GM21447 (cell line): ENCODE results near the gene SMARCD1.

ENCODE experiments used
- ATAC-seq: cut with Tn5 transposase; IDR thresholded peaks from one replicate; pipeline ENCODE4 v1.9.1; 2021; ENCODE audit not compliant: unreplicated experiment

Gene SMARCD1

DNA sequence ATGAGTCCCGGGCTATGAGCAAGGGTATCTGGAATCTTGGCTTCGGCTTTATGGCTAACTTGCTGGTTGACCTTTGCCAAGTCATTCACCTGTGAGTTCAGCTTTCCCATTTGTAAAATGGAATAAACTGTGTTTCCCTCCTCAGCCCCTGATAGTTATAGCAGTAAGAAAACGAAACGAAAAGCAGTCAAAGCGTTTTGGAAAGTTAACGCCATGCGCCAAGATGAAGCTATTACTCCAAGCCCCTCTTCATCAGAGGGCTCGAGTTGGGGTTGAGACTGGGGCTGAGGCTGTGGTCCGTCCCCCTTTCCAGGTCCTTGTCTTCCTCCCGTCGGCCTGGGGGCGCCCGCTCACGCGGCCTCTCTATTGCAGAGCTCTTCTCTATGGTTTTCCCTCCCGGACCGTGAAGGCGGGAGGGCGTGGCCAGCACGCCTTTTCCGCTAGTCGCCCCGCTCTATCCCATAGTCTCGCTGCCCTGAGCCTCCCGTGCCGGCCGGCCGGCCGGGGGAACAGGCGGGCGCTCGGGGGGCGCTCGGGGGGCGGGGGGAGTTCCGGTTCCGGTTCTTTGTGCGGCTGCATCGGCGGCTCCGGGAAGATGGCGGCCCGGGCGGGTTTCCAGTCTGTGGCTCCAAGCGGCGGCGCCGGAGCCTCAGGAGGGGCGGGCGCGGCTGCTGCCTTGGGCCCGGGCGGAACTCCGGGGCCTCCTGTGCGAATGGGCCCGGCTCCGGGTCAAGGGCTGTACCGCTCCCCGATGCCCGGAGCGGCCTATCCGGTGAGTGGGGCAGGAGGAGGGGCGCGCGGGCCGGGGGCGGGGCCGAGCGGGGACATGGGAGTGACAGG, at the start of gene SMARCD1:
SMARCD1 (plus strand) TSS at position 568 of the 840 bp plus-strand sequence; CDS start at position 596, 28 bp downstream.
- peak; percentile 80 for ATAC-seq

- ATAC-seq, result no peak
Measured at GRCh38 chr12:50038336-50038735, 46.8 kb upstream of the SMARCD1 start.

DNA sequence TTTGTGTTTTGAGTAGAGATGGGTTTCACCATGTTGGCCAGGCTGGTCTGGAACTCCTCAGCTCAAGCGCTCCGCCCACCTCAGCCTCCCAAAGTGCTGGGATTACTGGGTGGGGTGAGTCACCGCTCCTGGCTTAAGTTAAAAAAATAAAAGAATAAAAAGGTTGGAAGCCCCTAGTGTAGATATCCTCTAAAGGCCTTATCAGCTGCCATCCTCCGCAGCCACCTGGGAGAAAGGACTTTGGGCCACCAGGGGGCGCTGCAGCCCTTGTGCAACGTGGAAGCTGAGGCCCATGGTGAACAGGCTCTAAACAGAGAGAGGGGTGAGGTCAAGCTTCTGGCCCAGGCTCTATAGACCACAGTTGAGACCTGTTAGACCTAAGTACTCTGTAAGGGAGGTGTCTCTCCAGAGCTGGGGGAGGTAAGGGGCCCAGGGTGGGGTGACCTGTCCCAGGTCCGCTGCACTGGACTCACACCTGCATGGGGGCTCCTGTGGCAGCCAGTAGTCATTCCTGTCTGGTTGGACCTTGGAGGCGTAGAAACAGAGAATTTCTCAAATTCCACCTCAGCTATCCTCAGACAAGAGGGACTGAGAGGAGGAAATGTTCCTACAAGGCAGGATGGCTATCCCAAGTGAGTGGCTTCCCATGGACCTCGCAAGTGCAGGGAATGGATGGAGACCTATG, 45.8 kb upstream of the SMARCD1 start:
- no peak for ATAC-seq

- ATAC-seq, result no peak
Measured at GRCh38 chr12:50040657-50041056, 44.5 kb upstream of the SMARCD1 start.

DNA sequence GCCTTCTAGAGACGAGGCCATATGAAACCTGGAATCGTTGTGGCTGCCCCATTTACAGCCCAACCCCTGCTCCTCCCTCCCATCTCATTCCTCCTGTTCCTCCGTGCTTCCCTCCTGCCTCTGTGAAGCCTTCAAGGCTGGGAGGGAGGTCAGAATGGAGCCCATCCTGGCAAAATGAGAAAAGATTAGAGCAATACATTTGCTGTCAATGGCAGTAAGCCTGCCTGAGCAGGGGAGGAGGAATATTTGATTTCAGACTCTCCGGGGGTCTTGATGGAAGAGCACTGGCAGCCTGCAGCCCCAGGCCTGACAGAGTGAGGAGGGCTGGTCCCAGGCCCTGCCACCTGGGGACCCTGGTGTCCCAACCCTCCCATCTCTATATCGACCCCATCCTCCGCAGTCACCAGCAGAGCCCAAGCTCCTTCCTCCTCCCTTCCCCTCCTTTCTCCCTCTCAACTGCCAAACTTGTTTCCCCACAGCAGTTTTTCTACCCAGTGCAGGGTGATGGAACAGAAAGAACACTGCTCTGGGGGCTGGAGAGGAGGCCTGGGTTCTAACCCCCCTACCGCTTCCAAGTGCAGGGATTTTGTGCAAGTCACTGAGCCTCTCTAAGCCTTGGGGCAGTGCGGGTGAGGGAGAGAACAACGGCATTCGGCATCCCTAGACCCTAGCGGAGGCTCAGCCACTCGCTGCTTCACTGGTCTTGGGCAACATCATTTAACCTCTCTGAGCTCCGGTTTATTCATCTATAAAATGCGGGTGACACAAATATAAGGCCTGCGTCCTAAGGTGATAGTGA, 43.9 kb upstream of the SMARCD1 start:
- ATAC-seq, result no peak

GRCh38 chr12:50041962-50042361, 43.2 kb upstream of the SMARCD1 start:
- no peak for ATAC-seq

GRCh38 chr12:50042693-50043092, 42.4 kb upstream of the SMARCD1 start:
- no peak for ATAC-seq

GRCh38 chr12:50043308-50043707, 41.8 kb upstream of the SMARCD1 start:
- no peak for ATAC-seq

DNA sequence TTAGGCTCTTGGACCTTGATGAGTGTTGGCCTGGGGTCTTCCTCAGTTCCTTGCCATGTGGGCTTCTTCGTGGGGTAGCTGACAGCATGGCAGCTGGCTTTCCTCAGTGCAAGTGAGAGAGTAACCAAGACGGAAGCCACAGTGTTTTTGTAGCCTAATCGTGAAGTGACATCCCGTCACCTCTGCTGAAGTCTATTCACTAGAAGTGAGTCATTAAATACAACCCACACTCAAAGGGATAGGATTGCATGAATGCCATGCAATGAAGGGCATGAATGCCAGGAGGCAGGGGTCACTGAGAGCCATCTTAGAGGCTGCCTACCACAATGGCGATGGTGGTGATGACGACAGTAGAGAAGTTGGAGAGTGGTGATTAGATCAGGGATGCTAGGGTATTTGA, 41.3 kb upstream of the SMARCD1 start:
- ATAC-seq, result no peak

- no peak for ATAC-seq
Measured at GRCh38 chr12:50047693-50048250, 37.4 kb upstream of the SMARCD1 start.

GRCh38 chr12:50049254-50050118, 35.7 kb upstream of the SMARCD1 start:
- ATAC-seq, result no peak

- ATAC-seq, result no peak
Measured at GRCh38 chr12:50050119-50050385, 35.1 kb upstream of the SMARCD1 start.

- ATAC-seq, result no peak
Measured at GRCh38 chr12:50050410-50051098, 34.6 kb upstream of the SMARCD1 start.

- ATAC-seq, result no peak
Measured at GRCh38 chr12:50051101-50051806, 33.9 kb upstream of the SMARCD1 start.

- no peak for ATAC-seq
Measured at GRCh38 chr12:50052544-50052943, 32.6 kb upstream of the SMARCD1 start.

- ATAC-seq, result no peak
Measured at GRCh38 chr12:50052964-50053363, 32.2 kb upstream of the SMARCD1 start.

DNA sequence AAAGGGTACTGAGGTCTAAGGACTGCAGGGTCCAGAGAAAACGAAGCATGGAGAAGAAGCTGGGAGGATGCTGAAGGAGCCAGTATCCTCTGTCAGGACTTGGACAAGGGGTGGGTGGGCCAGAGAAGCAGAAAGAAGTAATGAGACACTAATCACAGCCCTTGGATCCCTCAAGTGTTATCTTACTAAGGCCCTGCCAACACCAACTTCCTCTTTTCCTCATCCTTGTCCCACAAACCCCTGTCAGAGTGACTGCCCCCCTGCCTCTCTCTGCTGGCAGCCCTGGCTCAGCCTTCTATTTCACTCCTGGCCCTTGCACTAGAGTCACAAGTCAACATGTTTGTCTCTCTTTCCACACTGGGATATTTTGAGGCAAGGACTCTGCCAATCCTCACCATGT, 31.6 kb upstream of the SMARCD1 start:
- ATAC-seq, result no peak

DNA sequence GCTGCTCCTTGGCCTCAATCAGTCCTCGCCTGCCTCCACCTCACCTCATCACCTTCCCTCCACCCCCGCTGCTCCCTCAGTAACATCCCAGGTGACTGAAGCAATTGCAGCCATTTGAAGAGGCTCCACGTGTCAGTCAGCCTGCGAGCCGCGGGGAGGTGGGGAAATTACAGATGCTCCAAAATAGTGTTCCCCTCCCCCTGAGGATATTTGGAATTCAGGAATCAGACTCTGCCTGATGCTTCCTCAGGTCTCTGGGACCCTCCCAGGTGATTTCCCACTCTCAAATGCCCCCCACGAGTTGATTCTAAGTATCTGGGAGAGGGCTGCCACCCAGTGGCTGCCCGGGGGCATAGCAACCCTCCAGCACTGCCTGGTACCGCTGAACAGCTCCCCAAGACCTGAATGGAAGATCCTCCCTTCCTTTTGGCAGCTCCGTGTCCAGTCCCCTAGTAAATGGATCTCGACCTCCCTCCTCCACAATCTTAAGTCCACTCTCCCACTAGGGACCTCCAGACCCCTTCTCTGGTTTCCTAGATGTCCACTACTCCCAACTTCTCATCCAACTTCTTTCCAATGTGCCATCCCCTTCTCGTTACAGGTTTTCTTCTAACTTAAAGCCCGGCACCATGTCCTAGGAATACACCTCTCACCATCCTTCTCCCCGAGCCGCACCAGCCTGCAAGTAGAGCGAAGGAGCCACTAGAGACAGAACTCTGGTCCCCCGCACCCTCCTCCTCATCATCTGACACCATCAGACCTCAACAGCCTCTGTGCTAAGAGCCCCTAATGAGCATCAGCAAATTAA, 29.1 kb upstream of the SMARCD1 start:
- no peak for ATAC-seq

- no peak for ATAC-seq
Measured at GRCh38 chr12:50056639-50056976, 28.5 kb upstream of the SMARCD1 start.
